ENCODE results near the gene NOTCH3. TPM values are rescaled to one million over a fixed set of nuclear protein-coding genes. Genes with fewer than 3 reads are reported as not detected.

The NOTCH3 gene
- total and polyA plus RNA-seq, 2 donors (not counting 1 experiment from before 2014, with no cell fraction given) = 26.4 to 42.6 TPM

- Histone ChIP-seq H3K79me2 (ENCODE audit: control insufficient read depth, insufficient read depth, low read length) (no peaks in the 10 kb centered on the region), H2AFZ (ENCODE audit: low read length) (no peak overlapping the region), H3K4me2 (ENCODE audit: extremely low read depth, insufficient read depth, low read length) (peak overlapping the region; percentile 79), H3K4me3 (replicated peaks in 1 of 4; ENCODE audit: control extremely low read depth in 1 of 4, insufficient read depth in 1 of 4, low read depth in 3 of 4, low read length in 4 of 4) (no peak overlapping the region), H4K20me1 (ENCODE audit: control insufficient read depth, extremely low read depth, insufficient read depth, low read length) (no peaks in the 10 kb centered on the region), H3K4me1 (ENCODE audit: control insufficient read depth, extremely low read depth, insufficient read depth, low read length) (peaks cover 2% of the 10 kb centered on the region), H3K9me3 (ENCODE audit: control insufficient read depth, insufficient read depth, low read depth, low read length) (no peaks in the 10 kb centered on the region), H3K27ac (ENCODE audit: insufficient read depth, low read length) (no peak overlapping the region), H3K27me3 (ENCODE audit: control insufficient read depth, insufficient read depth, low read length) (no peaks in the 10 kb centered on the region), H3K36me3 (ENCODE audit: control insufficient read depth, insufficient read depth, low read length) (peaks cover 15% of the 10 kb centered on the region), H3K9ac (ENCODE audit: insufficient read depth, low read length) (no peak overlapping the region)
- DNase-seq (ENCODE audit: low read depth in 2 of 2) = peak; percentile 59 to 65
- peak; percentile 53 to 63 for TF ChIP-seq CTCF (conservative IDR thresholded peaks at IDR 0.05 in 1 of 2, IDR thresholded peaks at IDR 0.05 in 1 of 2; ENCODE audit: low read depth in 1 of 2, low read length in 2 of 2)
- TF ChIP-seq EZH2 (IDR thresholded peaks at IDR 0.05; ENCODE audit: low read length, missing control alignments) = no peak
These were observed 23.3 kb downstream of the NOTCH3 start for GRCh38 chr19:15177269-15178116.

- Histone ChIP-seq H3K9ac (ENCODE audit: insufficient read depth, low read length) (no peak overlapping the region), H3K27ac (ENCODE audit: insufficient read depth, low read length) (no peak overlapping the region), H3K4me3 (replicated peaks in 1 of 4; ENCODE audit: control extremely low read depth in 1 of 4, insufficient read depth in 1 of 4, low read depth in 3 of 4, low read length in 4 of 4) (no peak overlapping the region), H3K36me3 (ENCODE audit: control insufficient read depth, insufficient read depth, low read length) (peaks cover 11% of the 10 kb centered on the region), H3K4me2 (ENCODE audit: extremely low read depth, insufficient read depth, low read length) (no peak overlapping the region), H3K9me3 (ENCODE audit: control insufficient read depth, insufficient read depth, low read depth, low read length) (no peaks in the 10 kb centered on the region), H4K20me1 (ENCODE audit: control insufficient read depth, extremely low read depth, insufficient read depth, low read length) (no peaks in the 10 kb centered on the region), H3K4me1 (ENCODE audit: control insufficient read depth, extremely low read depth, insufficient read depth, low read length) (peaks cover 2% of the 10 kb centered on the region), H2AFZ (ENCODE audit: low read length) (no peak overlapping the region), H3K79me2 (ENCODE audit: control insufficient read depth, insufficient read depth, low read length) (no peaks in the 10 kb centered on the region), H3K27me3 (ENCODE audit: control insufficient read depth, insufficient read depth, low read length) (no peaks in the 10 kb centered on the region)
- no peak for DNase-seq (ENCODE audit: low read depth in 2 of 2)
- TF ChIP-seq EZH2 (IDR thresholded peaks at IDR 0.05; ENCODE audit: low read length, missing control alignments) (no peak), CTCF (conservative IDR thresholded peaks at IDR 0.05 in 1 of 2, IDR thresholded peaks at IDR 0.05 in 1 of 2; ENCODE audit: low read depth in 1 of 2, low read length in 2 of 2) (no peak)
These were observed 25.2 kb downstream of the NOTCH3 start for GRCh38 chr19:15175609-15176008.

GRCh38 chr19:15173746-15174404 is 26.9 kb downstream of the NOTCH3 start:
- no peaks in the 10 kb centered on the region for H3K27me3 ChIP-seq (ENCODE audit: control insufficient read depth, insufficient read depth, low read length)
- H3K4me3 ChIP-seq (replicated peaks in 1 of 4; ENCODE audit: control extremely low read depth in 1 of 4, insufficient read depth in 1 of 4, low read depth in 3 of 4, low read length in 4 of 4) = no peak overlapping the region
- no peak overlapping the region for H3K27ac ChIP-seq (ENCODE audit: insufficient read depth, low read length)
- H3K36me3 ChIP-seq (ENCODE audit: control insufficient read depth, insufficient read depth, low read length) = peaks cover 8% of the 10 kb centered on the region
- H3K79me2 ChIP-seq (ENCODE audit: control insufficient read depth, insufficient read depth, low read length) = no peaks in the 10 kb centered on the region
- H3K9me3 ChIP-seq (ENCODE audit: control insufficient read depth, insufficient read depth, low read depth, low read length) = no peaks in the 10 kb centered on the region
- no peak overlapping the region for H2AFZ ChIP-seq (ENCODE audit: low read length)
- H3K4me1 ChIP-seq (ENCODE audit: control insufficient read depth, extremely low read depth, insufficient read depth, low read length) = peaks cover 2% of the 10 kb centered on the region
- TF ChIP-seq EZH2 (IDR thresholded peaks at IDR 0.05; ENCODE audit: low read length, missing control alignments) = no peak
- TF ChIP-seq CTCF (conservative IDR thresholded peaks at IDR 0.05 in 1 of 2, IDR thresholded peaks at IDR 0.05 in 1 of 2; ENCODE audit: low read depth in 1 of 2, low read length in 2 of 2) = peak; percentile 14 to 18
- H3K4me2 ChIP-seq (ENCODE audit: extremely low read depth, insufficient read depth, low read length) = no peak overlapping the region
- peak in 1 of 2 donors; percentile 25 for DNase-seq (ENCODE audit: low read depth in 2 of 2)
- no peak overlapping the region for H3K9ac ChIP-seq (ENCODE audit: insufficient read depth, low read length)
- H4K20me1 ChIP-seq (ENCODE audit: control insufficient read depth, extremely low read depth, insufficient read depth, low read length) = no peaks in the 10 kb centered on the region
